GM19239 (cell line): ENCODE measurements around the gene CCDC117.
A peak's percentile ranks its signal among the peaks of the same experiment; 100 is the strongest.

Experiments used
- DNase-seq: peaks from one replicate; pipeline ENCODE4 v3.0.0; 2011; ENCODE audit warnings: low spot score; ENCODE audit not compliant: insufficient read length
- FAIRE-seq: peaks from 2 replicates; lab custom pipeline; 2011; peaks lifted over from hg19 to GRCh38; lab: Jason Lieb, UNC

CCDC117 gene

DNA sequence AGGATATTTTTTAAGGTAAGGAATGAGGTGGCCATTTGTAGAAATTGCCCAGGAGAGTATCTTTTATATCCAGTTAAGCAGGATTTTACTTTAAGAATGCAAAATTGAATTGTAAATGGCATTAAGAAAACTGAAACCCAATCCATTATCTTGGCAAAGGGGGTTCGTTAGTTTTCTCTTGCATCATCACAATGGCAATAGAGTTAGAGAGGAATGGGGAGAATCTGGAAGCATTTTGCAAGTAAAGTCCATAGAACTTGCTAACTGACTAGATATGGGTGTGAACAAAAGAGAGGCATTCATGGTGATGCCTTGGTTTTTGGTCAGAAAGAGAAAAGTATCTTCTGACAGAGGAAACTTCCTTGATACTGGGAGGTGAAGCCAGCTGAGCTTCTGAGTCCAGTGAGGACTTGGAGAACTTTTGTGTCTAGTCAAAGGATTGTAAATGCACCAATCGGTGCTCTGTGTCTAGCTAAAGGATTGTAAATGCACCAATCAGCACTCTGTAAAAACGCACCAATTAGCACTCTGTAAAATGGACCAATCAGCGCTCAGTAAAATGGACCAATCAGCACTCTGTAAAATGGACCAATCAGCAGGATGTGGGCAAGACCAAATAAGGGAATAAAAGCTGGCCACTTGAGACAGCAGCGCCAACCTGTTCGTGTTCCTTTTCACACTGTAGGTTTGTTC, 3.6 kb upstream of the CCDC117 start:
- FAIRE-seq (no peak), DNase-seq (no peak)

DNA sequence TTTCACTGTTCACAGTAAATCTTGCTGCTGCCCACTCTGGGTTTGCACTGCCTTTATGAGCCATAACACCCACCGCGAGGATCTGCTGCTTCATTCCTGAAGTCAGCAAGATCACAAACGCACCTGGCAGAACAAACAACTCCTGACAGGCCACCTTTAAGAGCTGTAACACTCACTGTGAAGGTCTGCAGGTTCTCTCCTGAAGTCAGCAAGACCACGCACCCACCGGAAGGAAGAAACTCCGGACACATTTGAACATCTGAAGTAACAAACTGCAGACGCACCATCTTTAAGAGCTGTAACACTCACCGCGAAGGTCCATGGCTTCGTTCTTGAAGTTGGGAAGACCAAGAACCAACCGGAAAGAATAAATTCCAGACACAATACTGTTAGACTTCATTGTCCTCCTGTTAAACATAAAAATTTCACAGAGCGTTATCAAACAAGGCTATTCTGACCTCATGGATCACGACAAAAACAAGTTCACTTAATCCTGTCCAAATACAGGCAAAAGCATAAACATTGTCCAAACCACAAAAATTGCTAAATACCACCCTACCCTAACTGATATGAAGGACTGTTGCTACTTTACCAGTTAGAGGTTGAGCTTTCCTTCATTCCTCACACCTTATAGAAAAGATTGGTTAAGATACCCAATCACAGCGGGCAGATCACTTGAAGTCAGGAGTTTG, 3.0 kb upstream of the CCDC117 start:
- FAIRE-seq = no peak

GRCh38 chr22:28771195-28771791, 1.2 kb upstream of the CCDC117 start:
- DNase-seq = no peak
- no peak for FAIRE-seq

More for the DNA sequence above, 3.0 kb upstream of the CCDC117 start:
- DNase-seq = no peak

GRCh38 chr22:28773461-28773867, 969 bp downstream of the CCDC117 start:
- FAIRE-seq = peak; percentile 88
- peak; percentile 38 for DNase-seq

DNA sequence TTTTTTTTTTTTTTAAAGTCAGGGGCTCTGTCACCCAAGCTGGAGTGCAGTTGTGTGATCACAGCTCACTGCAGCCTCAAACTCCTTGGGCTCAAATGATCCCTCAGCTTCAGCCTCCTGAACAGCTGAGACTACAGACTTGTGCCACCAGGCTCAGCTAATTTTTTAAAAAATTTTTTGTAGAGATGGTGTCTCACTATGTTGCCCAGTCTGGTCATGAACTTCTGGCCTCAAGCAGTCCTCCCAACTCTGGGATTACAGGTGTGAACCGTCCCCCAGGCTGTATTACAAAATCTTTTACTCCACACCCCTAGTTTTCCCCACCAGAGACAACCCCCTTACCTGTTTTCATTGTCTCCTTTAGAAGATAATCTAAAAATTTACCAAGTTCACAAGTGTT, 1.9 kb downstream of the CCDC117 start:
- DNase-seq = no peak
- no peak for FAIRE-seq

DNA sequence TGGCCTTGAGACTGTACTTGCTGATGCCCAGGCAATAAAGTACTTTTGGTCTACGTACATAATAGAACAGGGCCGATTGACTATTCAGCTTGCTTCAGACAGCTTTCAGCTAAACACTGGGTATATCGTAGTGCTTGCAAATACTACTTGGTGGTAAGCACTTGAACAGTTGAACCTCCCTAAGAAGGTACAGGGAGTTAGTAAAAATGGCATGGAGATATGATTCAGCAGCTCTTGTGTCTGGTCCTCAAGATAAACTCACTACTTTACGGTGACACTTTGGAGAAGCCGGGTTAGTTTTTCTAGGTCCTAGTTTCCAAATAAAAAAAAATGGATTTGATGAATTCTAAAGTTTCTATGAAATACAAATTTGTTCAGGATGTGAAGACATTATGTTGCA, 7.3 kb downstream of the CCDC117 start:
- no peak for FAIRE-seq
- DNase-seq = no peak

- FAIRE-seq = no peak
Observed at GRCh38 chr22:28780296-28780695, 7.8 kb downstream of the CCDC117 start.

DNA sequence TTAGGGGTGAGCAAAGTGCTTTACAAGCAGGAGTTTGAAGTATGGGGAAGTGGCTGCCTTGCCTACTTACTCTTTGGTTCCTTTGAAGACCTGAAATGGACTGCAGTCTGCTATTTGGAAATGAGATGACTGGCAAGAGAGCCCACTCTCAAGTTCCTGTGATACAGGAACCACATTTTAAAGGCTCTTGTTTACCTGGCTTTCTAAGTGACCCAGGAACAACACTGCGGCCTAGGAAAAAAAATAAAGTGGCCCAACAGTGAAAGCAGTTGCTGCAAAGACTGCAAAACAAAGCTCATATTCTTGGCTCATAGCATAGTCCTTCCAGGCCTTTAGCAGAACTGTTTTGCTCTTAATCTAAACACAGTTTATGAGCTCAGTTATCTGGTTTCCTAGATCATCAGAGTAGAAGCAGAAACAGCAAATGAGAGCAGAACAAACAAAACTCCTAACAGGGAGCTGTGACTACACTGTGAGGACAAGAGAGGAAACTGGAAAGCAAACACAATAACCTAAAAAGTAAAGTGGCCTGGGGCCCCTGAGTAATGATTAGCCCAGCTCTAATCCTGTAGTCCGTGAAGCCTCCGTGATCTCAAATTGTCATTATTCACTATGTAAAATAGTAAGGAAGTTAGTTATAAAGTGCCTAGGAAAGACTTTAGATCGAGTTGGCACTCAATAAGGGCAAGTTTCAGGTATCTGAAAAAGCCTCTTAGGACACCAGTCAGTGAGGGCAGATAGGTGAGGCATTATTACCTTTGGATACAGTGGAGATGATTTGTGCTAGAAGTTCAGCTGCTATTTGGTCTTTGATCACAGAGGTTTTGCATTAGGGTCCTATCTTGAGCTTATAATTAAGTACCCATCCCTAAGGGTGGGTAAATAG, 11.5 kb downstream of the CCDC117 start:
- DNase-seq (no peak), FAIRE-seq (no peak)

More at GRCh38 chr22:28780296-28780695, 7.8 kb downstream of the CCDC117 start:
- DNase-seq = no peak

- DNase-seq = no peak
- peak; percentile 18 for FAIRE-seq
Observed at GRCh38 chr22:28788601-28789000, 16.1 kb downstream of the CCDC117 start.

- FAIRE-seq = no peak
- no peak for DNase-seq
Observed at GRCh38 chr22:28791124-28791523, 18.6 kb downstream of the CCDC117 start.

- DNase-seq (no peak), FAIRE-seq (peak; percentile 89)
Observed at GRCh38 chr22:28791841-28792490, 19.5 kb downstream of the CCDC117 start.

- FAIRE-seq = no peak
- DNase-seq = no peak
Observed at GRCh38 chr22:28792491-28793383, 20.2 kb downstream of the CCDC117 start.

DNA sequence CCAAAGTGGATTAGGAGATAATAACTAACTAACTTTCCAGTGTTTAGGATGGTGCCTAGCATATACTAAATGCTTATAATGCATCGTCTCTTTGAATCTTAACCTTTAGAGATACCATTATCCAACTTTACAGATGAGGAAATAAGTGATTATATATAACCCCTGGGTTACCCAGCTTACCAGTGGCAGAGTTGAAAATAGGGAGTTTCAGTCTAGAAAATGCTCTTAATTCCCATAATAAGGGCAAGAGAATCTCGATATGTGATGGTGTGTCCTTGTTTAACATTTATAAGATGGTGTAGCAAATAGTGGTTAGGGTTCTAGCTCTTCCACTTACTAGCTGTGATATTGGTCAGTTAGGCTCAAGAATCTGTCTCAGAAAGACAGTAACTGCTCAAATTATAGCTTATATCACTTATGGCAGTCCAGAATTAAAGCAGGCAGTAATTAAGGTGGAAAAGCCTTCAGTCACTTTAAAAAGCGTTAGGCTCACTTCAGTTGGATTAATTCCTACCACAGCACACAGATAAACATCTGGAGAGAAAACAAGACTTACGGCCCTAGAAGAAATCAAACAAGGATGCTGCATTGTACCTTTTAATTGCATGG, 21.6 kb downstream of the CCDC117 start:
- FAIRE-seq (peak; percentile 26), DNase-seq (no peak)

GRCh38 chr22:28795071-28795693, 22.7 kb downstream of the CCDC117 start:
- FAIRE-seq (no peak), DNase-seq (no peak)

DNA sequence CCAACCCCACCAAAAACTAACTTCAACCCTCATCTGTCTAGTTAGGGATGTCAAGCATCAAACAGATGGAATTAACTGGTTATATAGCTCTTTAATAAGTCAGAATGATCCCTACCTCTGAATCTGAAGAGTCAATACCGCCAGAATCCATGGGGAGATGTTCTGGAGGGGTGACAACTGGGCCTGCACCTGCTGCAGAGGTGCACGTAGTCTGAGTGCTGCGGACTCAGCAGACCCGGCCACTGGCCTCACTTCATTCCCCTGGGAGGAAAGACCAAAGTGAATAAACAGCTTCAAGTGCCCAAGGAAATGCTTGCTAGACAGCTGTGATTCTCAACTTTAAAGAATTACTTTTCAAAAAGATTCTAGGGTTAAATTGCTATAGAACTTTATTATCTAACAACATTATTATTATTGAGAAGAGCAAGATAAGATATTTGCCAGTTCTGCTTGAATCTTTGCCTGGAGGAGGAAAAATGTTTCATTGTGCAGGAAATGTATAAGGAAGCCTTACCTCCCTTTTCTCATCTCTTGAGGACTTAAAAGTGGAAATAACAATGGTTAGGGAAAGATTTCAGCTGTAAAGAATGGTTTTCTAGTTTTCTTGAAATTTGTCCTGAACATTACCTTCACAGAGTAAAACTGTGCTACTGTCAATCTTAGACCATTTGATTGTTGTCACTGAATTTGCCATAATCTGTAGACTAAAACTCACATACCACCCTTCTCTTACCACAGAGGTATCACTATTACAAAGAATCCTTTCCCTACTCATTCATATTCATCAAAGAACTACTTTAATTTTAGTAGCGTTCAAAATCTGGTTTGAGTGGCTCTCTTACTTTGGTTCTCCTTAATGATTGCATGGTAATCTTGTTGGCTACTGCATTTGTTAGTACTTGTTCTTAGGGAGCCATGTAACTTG, 23.7 kb downstream of the CCDC117 start:
- no peak for FAIRE-seq
- no peak for DNase-seq

DNA sequence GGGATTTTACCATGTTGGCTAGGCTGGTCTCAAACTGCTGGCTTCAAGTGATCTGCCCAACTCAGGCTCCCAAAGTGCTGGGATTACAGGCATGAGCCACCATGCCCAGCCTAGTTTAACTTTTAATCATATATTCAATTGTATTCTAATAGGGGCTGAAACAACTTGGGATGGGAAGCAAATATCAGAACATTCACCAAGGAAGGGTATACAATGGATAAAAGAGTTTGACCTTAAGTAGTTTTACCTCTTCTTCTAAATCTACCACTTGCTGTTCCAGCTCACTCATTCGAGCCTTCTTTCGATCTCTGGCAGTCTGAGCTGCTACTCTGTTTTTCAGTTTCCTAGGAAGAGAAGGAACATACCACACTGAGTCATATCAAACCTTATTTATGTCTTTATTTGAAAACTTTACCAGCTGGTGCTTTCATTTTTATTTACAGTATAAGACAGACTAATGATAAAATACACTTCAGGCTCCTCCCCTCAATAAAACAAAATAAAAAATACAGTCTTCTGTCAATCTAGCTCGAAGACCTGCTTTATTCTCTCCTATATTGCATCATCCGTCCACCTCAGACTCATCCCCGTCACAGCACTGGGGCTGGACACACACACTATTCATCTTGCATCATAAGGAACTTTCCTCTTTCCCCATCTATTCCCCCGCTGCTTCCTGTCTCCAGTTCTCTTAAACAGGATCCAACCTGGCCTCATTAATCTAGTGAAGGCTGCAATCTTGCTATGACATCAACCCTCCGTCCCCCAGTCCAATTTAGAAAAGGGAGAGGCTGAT, 26.5 kb downstream of the CCDC117 start:
- peak; percentile 81 for FAIRE-seq
- no peak for DNase-seq
